Ectodermal cell (in vitro differentiated cells): ENCODE data around the gene COL4A6.
A peak's percentile ranks its signal among the peaks of the same experiment; 100 is the strongest.

Experiments
- H3K27ac ChIP-seq: 2 replicates; pipeline ENCODE4 v1.7.0; 2013; ENCODE audit warnings: mild to moderate bottlenecking, low read depth, low read length; ENCODE audit not compliant: insufficient read depth, poor library complexity, severe bottlenecking
- H3K27me3 ChIP-seq: 2 replicates; pipeline ENCODE4 v1.7.0; 2013; ENCODE audit warnings: mild to moderate bottlenecking, low read length; ENCODE audit not compliant: insufficient read depth, control insufficient read depth, poor library complexity, severe bottlenecking
- H3K36me3 ChIP-seq: one replicate; pipeline ENCODE4 v1.7.0; 2013; ENCODE audit warnings: low read length; ENCODE audit not compliant: control insufficient read depth, insufficient read depth
- H3K4me1 ChIP-seq: one replicate; pipeline ENCODE4 v1.7.0; 2013; ENCODE audit warnings: low read length; ENCODE audit not compliant: control insufficient read depth, insufficient read depth
- H3K4me3 ChIP-seq: 2 replicates; pipeline ENCODE4 v1.7.0; 2013; ENCODE audit warnings: low read depth, low read length, control low read depth; ENCODE audit not compliant: insufficient read depth
- H3K9me3 ChIP-seq: 2 replicates; pipeline ENCODE4 v1.7.0; 2013; ENCODE audit warnings: mild to moderate bottlenecking, low read length, moderate library complexity; ENCODE audit not compliant: control insufficient read depth
- WGBS, 2 experiments: methylation state at CpG; one replicate each; pipeline ENCODE4 v1.1.7; 2013; ENCODE audit warnings: missing lambda C conversion rate in 2 of 2; 5-methylcytosine and 5-hydroxymethylcytosine counted together

COL4A6 gene

GRCh38 chrX:108198420-108198819 lies 239.8 kb downstream of the COL4A6 start:
- Histone ChIP-seq H3K27ac (no peak overlapping the region), H3K9me3 (no peaks in the 10 kb centered on the region), H3K27me3 (no peaks in the 10 kb centered on the region), H3K4me3 (no peak overlapping the region), H3K4me1 (no peaks in the 10 kb centered on the region), H3K36me3 (no peaks in the 10 kb centered on the region)
- 88 to 100% methylated on average over 1 of the region's 1 CpG for WGBS, 2 experiments

- Histone ChIP-seq H3K27ac (no peak overlapping the region), H3K36me3 (no peaks in the 10 kb centered on the region), H3K9me3 (no peaks in the 10 kb centered on the region), H3K4me3 (no peak overlapping the region), H3K27me3 (no peaks in the 10 kb centered on the region), H3K4me1 (no peaks in the 10 kb centered on the region)
- WGBS, 2 experiments = 90 to 96% methylated on average over 3 of the region's 4 CpGs
Observed at GRCh38 chrX:108186811-108187210, 251.4 kb downstream of the COL4A6 start.

- Histone ChIP-seq H3K36me3 (no peaks in the 10 kb centered on the region), H3K27me3 (no peaks in the 10 kb centered on the region), H3K4me3 (no peak overlapping the region), H3K9me3 (no peaks in the 10 kb centered on the region), H3K4me1 (peaks cover 9% of the 10 kb centered on the region), H3K27ac (peak overlapping the region; percentile 82)
- 66 to 72% methylated on average over 7 of the region's 7 CpGs for WGBS, 2 experiments
Observed at GRCh38 chrX:108178143-108178498, 260.1 kb downstream of the COL4A6 start.

GRCh38 chrX:108177351-108178142 lies 260.7 kb downstream of the COL4A6 start:
- 12% methylated on average over 8 of the region's 8 CpGs for WGBS, 2 experiments
- Histone ChIP-seq H3K9me3 (no peaks in the 10 kb centered on the region), H3K4me3 (no peak overlapping the region), H3K4me1 (peaks cover 9% of the 10 kb centered on the region), H3K27ac (peak overlapping the region; percentile 82), H3K36me3 (no peaks in the 10 kb centered on the region), H3K27me3 (no peaks in the 10 kb centered on the region)

- Histone ChIP-seq H3K36me3 (peaks cover 4% of the 10 kb centered on the region), H3K4me1 (peaks cover 9% of the 10 kb centered on the region), H3K4me3 (no peak overlapping the region), H3K9me3 (no peaks in the 10 kb centered on the region), H3K27ac (no peak overlapping the region), H3K27me3 (no peaks in the 10 kb centered on the region)
- WGBS, 2 experiments = 63% methylated on average over 3 of the region's 3 CpGs
Observed at GRCh38 chrX:108173874-108174273, 264.3 kb downstream of the COL4A6 start.

- Histone ChIP-seq H3K4me3 (no peak overlapping the region), H3K9me3 (no peaks in the 10 kb centered on the region), H3K36me3 (peaks cover 4% of the 10 kb centered on the region), H3K27ac (no peak overlapping the region), H3K27me3 (no peaks in the 10 kb centered on the region), H3K4me1 (no peaks in the 10 kb centered on the region)
- WGBS, 2 experiments = 90 to 94% methylated on average over 4 of the region's 4 CpGs
Observed at GRCh38 chrX:108171671-108172070, 266.6 kb downstream of the COL4A6 start.

- peaks cover 4% of the 10 kb centered on the region for H3K36me3 ChIP-seq
- no peaks in the 10 kb centered on the region for H3K27me3 ChIP-seq
- WGBS, 2 experiments = 84 to 100% methylated on average over 3 of the region's 3 CpGs
- H3K4me3 ChIP-seq = no peak overlapping the region
- no peak overlapping the region for H3K27ac ChIP-seq
- no peaks in the 10 kb centered on the region for H3K4me1 ChIP-seq
- H3K9me3 ChIP-seq = no peaks in the 10 kb centered on the region
Observed at GRCh38 chrX:108169768-108170167, 268.5 kb downstream of the COL4A6 start.

- no peak overlapping the region for H3K27ac ChIP-seq
- H3K4me1 ChIP-seq = no peaks in the 10 kb centered on the region
- 93 to 94% methylated on average over 9 of the region's 9 CpGs for WGBS, 2 experiments
- peaks cover 4% of the 10 kb centered on the region for H3K36me3 ChIP-seq
- no peak overlapping the region for H3K4me3 ChIP-seq
- H3K9me3 ChIP-seq = no peaks in the 10 kb centered on the region
- H3K27me3 ChIP-seq = no peaks in the 10 kb centered on the region
Observed at GRCh38 chrX:108168961-108169740, 269.1 kb downstream of the COL4A6 start.

GRCh38 chrX:108167211-108167872 lies 270.9 kb downstream of the COL4A6 start:
- WGBS, 2 experiments = 93 to 96% methylated on average over 3 to 4 of the region's 5 CpGs
- Histone ChIP-seq H3K36me3 (peaks cover 4% of the 10 kb centered on the region), H3K27ac (no peak overlapping the region), H3K9me3 (no peaks in the 10 kb centered on the region), H3K27me3 (no peaks in the 10 kb centered on the region), H3K4me3 (no peak overlapping the region), H3K4me1 (no peaks in the 10 kb centered on the region)
